DND-41 (cell line): ENCODE data around the gene VEGFA.

Source experiments
- ATAC-seq: fragments of 200-7000 bp; cut with Tn5 transposase; 3 replicates; pipeline ENCODE4 v1.9.1; 2021; ENCODE audit warnings: low read depth; ENCODE audit not compliant: insufficient read depth
- DNase-seq: peaks from one replicate; pipeline ENCODE4 v3.0.0-alpha.2; 2020
- H2AFZ ChIP-seq: 2 replicates; pipeline ENCODE4 v1.6.0; 2012; ENCODE audit warnings: low read depth, low read length
- H3K27ac ChIP-seq: 2 replicates; pipeline ENCODE4 v1.5.1; 2012; ENCODE audit warnings: low read length, inconsistent platforms
- H3K27me3 ChIP-seq: fragments of 200-600 bp; sonication (generic); 2 replicates; pipeline ENCODE4 v1.6.0; 2012; ENCODE audit warnings: low read length, mild to moderate bottlenecking, inconsistent platforms; ENCODE audit not compliant: insufficient read depth, poor library complexity
- H3K36me3 ChIP-seq: 2 replicates; pipeline ENCODE4 v1.5.1; 2012; ENCODE audit warnings: low read length, inconsistent platforms; ENCODE audit not compliant: insufficient read depth
- H3K4me1 ChIP-seq: 2 replicates; pipeline ENCODE4 v1.5.1; 2012; ENCODE audit warnings: mild to moderate bottlenecking, low read length; ENCODE audit not compliant: insufficient read depth
- H3K4me2 ChIP-seq: 2 replicates; pipeline ENCODE4 v1.6.0; 2012; ENCODE audit warnings: mild to moderate bottlenecking, moderate library complexity, low read length, inconsistent platforms; ENCODE audit not compliant: insufficient read depth
- H3K4me3 ChIP-seq, 2 experiments: fragments of 200-600 bp in 1 of 2; shearing (Covaris generic) in 1 of 2; 2 replicates each; pipeline ENCODE4 v1.5.1; 2012 to 2016; ENCODE audit warnings: inconsistent platforms in 2 of 2, low read length in 2 of 2, mild to moderate bottlenecking in 2 of 2, low read depth in 1 of 2, moderate library complexity in 1 of 2
- H3K79me2 ChIP-seq: 2 replicates; pipeline ENCODE4 v1.6.0; 2012; ENCODE audit warnings: low read length, inconsistent platforms; ENCODE audit not compliant: insufficient read depth
- H3K9ac ChIP-seq: 2 replicates; pipeline ENCODE4 v1.6.0; 2012; ENCODE audit warnings: low read depth, mild to moderate bottlenecking, inconsistent platforms, low read length, moderate library complexity
- H3K9me3 ChIP-seq: 2 replicates; pipeline ENCODE4 v1.5.1; 2012; ENCODE audit warnings: low read length, moderate library complexity, mild to moderate bottlenecking, inconsistent platforms; ENCODE audit not compliant: insufficient read depth, severe bottlenecking
- H4K20me1 ChIP-seq: 2 replicates; pipeline ENCODE4 v1.6.0; 2012; ENCODE audit warnings: low read length; ENCODE audit not compliant: insufficient read depth
- EZH2 ChIP-seq: IDR thresholded peaks from 3 replicates; pipeline ENCODE4 v1.6.1; 2012; ENCODE audit warnings: borderline replicate concordance, low read depth, mild to moderate bottlenecking, moderate library complexity, low read length, inconsistent platforms; ENCODE audit not compliant: severe bottlenecking
- TF ChIP-seq, protein P1 (sequence below): IDR thresholded peaks from 2 replicates; pipeline ENCODE4 v1.5.1; 2012; ENCODE audit warnings: borderline replicate concordance, low read length, moderate library complexity, mild to moderate bottlenecking; ENCODE audit not compliant: poor library complexity, severe bottlenecking; ENCODE audit errors: extremely low read depth

Gene VEGFA

DNA sequence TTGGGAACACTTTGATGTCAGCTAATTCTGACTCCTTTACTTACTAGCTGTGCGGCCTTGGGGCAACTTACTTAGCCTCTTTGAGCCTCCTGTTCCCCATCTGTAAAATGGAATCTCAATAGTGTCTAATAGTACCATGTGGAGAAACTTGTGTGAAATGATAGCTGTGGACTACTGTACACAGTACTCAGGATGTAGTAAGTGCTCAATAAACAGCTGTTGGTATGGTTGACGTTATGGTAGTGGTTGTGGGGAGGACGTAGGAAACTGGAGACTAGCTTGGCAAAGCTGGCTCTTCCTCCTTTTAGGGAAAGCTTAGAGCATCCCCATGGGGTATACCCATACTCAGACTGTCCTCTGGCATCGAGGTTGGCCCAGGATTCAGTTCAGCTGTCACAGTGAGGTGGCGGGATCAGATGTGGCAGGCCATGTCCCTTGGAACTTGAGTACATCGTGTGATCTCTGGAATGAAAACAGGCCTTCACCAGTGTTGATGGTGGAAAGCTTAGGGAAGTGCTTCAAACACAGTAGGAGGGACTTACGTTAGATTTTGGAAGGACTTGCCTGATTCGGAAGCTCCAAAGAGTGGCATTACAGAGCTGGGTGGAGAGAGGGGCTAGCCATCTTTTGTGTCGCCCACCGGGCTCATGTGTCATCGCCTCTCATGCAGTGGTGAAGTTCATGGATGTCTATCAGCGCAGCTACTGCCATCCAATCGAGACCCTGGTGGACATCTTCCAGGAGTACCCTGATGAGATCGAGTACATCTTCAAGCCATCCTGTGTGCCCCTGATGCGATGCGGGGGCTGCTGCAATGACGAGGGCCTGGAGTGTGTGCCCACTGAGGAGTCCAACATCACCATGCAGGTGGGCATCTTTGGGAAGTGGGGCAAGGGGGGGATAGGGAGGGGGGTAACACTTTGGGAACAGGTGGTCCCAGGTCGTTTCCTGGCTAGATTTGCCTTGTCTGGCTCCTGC is 7.1 kb downstream of the VEGFA start:
- H3K4me3 ChIP-seq = no peak overlapping the region
- peaks cover 92% of the 10 kb centered on the region for H4K20me1 ChIP-seq
- H3K4me1 ChIP-seq = peaks cover 32% of the 10 kb centered on the region
- no peak for TF ChIP-seq EZH2
- TF ChIP-seq, protein P1, sequence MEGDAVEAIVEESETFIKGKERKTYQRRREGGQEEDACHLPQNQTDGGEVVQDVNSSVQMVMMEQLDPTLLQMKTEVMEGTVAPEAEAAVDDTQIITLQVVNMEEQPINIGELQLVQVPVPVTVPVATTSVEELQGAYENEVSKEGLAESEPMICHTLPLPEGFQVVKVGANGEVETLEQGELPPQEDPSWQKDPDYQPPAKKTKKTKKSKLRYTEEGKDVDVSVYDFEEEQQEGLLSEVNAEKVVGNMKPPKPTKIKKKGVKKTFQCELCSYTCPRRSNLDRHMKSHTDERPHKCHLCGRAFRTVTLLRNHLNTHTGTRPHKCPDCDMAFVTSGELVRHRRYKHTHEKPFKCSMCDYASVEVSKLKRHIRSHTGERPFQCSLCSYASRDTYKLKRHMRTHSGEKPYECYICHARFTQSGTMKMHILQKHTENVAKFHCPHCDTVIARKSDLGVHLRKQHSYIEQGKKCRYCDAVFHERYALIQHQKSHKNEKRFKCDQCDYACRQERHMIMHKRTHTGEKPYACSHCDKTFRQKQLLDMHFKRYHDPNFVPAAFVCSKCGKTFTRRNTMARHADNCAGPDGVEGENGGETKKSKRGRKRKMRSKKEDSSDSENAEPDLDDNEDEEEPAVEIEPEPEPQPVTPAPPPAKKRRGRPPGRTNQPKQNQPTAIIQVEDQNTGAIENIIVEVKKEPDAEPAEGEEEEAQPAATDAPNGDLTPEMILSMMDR = no peak
- no peak for ATAC-seq
- peaks cover 5% of the 10 kb centered on the region for H3K27me3 ChIP-seq
- peaks cover 96% of the 10 kb centered on the region for H3K36me3 ChIP-seq
- H3K27ac ChIP-seq = no peak overlapping the region
- H3K9ac ChIP-seq = no peak overlapping the region
- H3K79me2 ChIP-seq = peaks cover 38% of the 10 kb centered on the region
- no peaks in the 10 kb centered on the region for H3K9me3 ChIP-seq
- no peak for DNase-seq
- H2AFZ ChIP-seq = no peak overlapping the region
- no peak overlapping the region for H3K4me2 ChIP-seq

DNA sequence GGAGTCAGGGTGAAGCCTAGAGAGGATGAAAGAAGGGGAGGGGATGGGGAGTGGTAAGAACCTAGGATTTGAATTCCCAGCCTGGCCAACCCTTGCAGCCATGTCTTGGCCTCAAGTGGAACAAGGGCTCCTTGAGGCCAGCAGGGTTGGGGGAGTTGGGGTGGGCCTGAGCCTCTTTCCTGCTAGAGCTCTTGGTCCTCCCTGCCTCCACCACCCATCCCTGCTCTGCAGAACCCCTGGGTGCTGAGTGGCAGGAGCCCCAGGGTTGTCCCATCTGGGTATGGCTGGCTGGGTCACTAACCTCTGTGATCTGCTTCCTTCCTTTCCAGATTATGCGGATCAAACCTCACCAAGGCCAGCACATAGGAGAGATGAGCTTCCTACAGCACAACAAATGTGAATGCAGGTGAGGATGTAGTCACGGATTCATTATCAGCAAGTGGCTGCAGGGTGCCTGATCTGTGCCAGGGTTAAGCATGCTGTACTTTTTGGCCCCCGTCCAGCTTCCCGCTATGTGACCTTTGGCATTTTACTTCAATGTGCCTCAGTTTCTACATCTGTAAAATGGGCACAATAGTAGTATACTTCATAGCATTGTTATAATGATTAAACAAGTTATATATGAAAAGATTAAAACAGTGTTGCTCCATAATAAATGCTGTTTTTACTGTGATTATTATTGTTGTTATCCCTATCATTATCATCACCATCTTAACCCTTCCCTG is 8.3 kb downstream of the VEGFA start:
- H3K27ac ChIP-seq = no peak overlapping the region
- H3K79me2 ChIP-seq = peaks cover 26% of the 10 kb centered on the region
- no peak for ATAC-seq
- no peak overlapping the region for H3K4me3 ChIP-seq
- peaks cover 95% of the 10 kb centered on the region for H4K20me1 ChIP-seq
- no peak overlapping the region for H3K9ac ChIP-seq
- peaks cover 97% of the 10 kb centered on the region for H3K36me3 ChIP-seq
- no peak overlapping the region for H3K4me2 ChIP-seq
- H3K27me3 ChIP-seq = no peaks in the 10 kb centered on the region
- peaks cover 20% of the 10 kb centered on the region for H3K4me1 ChIP-seq
- H3K9me3 ChIP-seq = no peaks in the 10 kb centered on the region
- no peak for DNase-seq
- H2AFZ ChIP-seq = no peak overlapping the region
- TF ChIP-seq, protein P1 = no peak
- no peak for TF ChIP-seq EZH2

DNA sequence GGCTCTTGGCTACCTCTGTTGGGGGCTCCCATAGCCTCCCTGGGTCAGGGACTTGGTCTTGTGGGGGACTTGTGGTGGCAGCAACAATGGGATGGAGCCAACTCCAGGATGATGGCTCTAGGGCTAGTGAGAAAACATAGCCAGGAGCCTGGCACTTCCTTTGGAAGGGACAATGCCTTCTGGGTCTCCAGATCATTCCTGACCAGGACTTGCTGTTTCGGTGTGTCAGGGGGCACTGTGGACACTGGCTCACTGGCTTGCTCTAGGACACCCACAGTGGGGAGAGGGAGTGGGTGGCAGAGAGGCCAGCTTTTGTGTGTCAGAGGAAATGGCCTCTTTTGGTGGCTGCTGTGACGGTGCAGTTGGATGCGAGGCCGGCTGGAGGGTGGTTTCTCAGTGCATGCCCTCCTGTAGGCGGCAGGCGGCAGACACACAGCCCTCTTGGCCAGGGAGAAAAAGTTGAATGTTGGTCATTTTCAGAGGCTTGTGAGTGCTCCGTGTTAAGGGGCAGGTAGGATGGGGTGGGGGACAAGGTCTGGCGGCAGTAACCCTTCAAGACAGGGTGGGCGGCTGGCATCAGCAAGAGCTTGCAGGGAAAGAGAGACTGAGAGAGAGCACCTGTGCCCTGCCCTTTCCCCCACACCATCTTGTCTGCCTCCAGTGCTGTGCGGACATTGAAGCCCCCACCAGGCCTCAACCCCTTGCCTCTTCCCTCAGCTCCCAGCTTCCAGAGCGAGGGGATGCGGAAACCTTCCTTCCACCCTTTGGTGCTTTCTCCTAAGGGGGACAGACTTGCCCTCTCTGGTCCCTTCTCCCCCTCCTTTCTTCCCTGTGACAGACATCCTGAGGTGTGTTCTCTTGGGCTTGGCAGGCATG is 9.2 kb downstream of the VEGFA start:
- no peak overlapping the region for H3K4me3 ChIP-seq
- H3K4me1 ChIP-seq = peaks cover 11% of the 10 kb centered on the region
- DNase-seq = no peak
- no peak overlapping the region for H3K27ac ChIP-seq
- no peak for ATAC-seq
- H3K9ac ChIP-seq = no peak overlapping the region
- H3K9me3 ChIP-seq = no peaks in the 10 kb centered on the region
- TF ChIP-seq EZH2 = no peak
- TF ChIP-seq, protein P1 = no peak
- H3K4me2 ChIP-seq = no peak overlapping the region
- H2AFZ ChIP-seq = no peak overlapping the region
- H3K27me3 ChIP-seq = no peaks in the 10 kb centered on the region
- H3K36me3 ChIP-seq = peaks cover 99% of the 10 kb centered on the region
- peaks cover 16% of the 10 kb centered on the region for H3K79me2 ChIP-seq
- peaks cover 94% of the 10 kb centered on the region for H4K20me1 ChIP-seq
